ENCODE measurements around the gene ATG4C. TPM values are rescaled to one million over a fixed set of nuclear protein-coding genes. Genes with fewer than 3 reads are reported as not detected.

Gene ATG4C
- total and polyA plus RNA-seq, 12 donors = 2.1 to 16.1 (median 8.4) TPM

DNA sequence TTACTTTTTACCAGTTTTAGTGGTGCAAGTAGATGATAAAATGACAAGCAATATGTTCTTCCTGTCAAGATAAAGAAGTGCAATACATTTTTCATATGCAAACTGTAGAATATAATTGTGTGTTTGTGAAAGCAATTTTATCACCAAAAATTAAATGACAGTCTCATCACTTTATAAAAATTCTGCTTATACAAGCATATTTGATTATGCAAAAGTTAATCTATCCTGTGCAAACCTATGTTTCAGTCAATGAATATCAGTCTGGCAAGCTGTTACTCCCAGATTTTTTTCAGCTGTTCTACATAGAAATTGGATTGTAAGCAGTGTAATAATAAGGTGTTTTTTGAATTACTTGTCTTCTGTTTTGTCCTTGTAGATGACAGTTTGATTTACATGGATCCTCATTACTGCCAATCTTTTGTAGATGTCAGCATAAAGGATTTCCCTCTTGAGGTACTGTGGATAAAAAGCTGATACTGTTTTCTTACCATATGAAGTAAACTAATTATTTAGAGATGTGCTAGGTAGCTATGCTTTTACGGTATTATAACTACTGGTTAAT lies 50.5 kb downstream of the ATG4C start:
- intact Hi-C loops (cut with DNase I) = no loop called here
- Histone ChIP-seq H3K4me3 (no peak overlapping the region), H3K27ac (no peak overlapping the region), H3K4me1 (replicated peaks in 1 of 2) (no peaks in the 10 kb centered on the region), H3K9me3 (replicated peaks in 1 of 3) (no peaks in the 10 kb centered on the region), H3K36me3 (replicated peaks in 1 of 2) (no peaks in the 10 kb centered on the region), H3K27me3 (no peaks in the 10 kb centered on the region)
- WGBS, 4 donors = 84 to 96% (median 92%) methylated on average over 1 of the region's 1 CpG
- TF ChIP-seq, protein P1, sequence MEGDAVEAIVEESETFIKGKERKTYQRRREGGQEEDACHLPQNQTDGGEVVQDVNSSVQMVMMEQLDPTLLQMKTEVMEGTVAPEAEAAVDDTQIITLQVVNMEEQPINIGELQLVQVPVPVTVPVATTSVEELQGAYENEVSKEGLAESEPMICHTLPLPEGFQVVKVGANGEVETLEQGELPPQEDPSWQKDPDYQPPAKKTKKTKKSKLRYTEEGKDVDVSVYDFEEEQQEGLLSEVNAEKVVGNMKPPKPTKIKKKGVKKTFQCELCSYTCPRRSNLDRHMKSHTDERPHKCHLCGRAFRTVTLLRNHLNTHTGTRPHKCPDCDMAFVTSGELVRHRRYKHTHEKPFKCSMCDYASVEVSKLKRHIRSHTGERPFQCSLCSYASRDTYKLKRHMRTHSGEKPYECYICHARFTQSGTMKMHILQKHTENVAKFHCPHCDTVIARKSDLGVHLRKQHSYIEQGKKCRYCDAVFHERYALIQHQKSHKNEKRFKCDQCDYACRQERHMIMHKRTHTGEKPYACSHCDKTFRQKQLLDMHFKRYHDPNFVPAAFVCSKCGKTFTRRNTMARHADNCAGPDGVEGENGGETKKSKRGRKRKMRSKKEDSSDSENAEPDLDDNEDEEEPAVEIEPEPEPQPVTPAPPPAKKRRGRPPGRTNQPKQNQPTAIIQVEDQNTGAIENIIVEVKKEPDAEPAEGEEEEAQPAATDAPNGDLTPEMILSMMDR (IDR thresholded peaks at IDR 0.05) = no peak
- TF ChIP-seq POLR2A (IDR thresholded peaks at IDR 0.05) = no peak
- DNase-seq = no peak

DNA sequence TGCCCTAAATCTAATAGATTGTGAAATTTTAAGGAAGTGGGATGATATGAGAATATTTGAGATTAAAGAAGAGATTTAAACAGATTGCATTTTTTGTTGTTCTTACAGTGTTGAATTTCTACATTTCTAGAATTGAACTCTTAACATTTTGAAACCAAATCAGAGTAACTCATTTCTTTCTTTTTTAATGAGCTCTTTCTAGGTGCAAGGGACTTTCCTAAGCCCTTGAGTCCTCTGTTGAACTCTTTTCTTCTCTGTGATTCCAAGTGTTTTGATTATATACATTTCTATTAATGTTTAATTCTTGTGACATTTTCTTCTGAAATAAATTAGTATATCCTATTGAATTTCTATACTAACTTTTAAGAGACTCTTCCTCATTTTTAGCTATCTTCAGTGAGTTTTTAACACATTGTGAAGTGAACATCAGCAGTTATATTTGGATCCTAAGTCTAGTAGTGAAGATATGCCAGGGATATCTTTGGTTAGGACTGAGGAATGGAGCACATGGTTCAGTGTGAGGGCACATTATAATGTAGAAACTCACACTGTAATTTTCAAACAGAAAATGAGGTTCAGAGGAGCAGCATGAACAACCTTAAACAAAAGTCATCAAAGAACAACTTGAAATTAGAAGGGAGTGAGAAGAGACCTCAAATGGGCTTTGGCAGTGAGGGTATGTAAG lies 53.1 kb downstream of the ATG4C start:
- H3K27me3 ChIP-seq = no peaks in the 10 kb centered on the region
- H3K4me1 ChIP-seq (replicated peaks in 1 of 2) = no peaks in the 10 kb centered on the region
- H3K4me3 ChIP-seq = no peak overlapping the region
- DNase-seq = no peak
- no peak overlapping the region for H3K27ac ChIP-seq
- no peak for TF ChIP-seq POLR2A (IDR thresholded peaks at IDR 0.05)
- TF ChIP-seq, protein P1 (IDR thresholded peaks at IDR 0.05) = no peak
- H3K36me3 ChIP-seq (replicated peaks in 1 of 2) = no peaks in the 10 kb centered on the region
- intact Hi-C loops (cut with DNase I) = no loop called here
- H3K9me3 ChIP-seq (replicated peaks in 1 of 3) = no peaks in the 10 kb centered on the region

DNA sequence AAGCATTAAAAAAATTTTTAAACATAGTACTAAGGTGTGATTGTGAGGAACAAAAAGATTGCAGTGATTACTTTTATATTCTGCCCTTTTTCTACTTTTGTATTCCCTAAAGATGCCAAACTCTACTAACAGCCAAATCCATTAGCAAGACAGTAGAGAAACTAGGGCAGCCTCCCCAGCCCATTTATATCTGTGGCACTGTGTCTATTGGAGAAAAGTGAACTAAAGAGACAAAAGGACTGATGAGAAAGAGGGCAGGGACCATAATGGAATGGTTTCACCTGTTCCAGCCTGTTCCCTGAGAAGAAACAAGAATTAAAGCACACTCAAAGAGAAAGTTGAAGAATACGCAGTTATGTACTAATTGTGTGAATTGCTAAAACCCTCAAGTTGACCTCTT lies 56.6 kb downstream of the ATG4C start:
- peaks cover 0 to 3% (median 0%) of the 10 kb centered on the region in 3 donors for H3K9me3 ChIP-seq (replicated peaks in 1 of 3)
- no peaks in the 10 kb centered on the region for H3K27me3 ChIP-seq
- H3K27ac ChIP-seq = no peak overlapping the region
- H3K4me1 ChIP-seq (replicated peaks in 1 of 2) = no peaks in the 10 kb centered on the region
- no peaks in the 10 kb centered on the region for H3K36me3 ChIP-seq (replicated peaks in 1 of 2)
- 92 to 98% (median 95%) methylated on average over 1 of the region's 1 CpG for WGBS, 4 donors
- H3K4me3 ChIP-seq = no peak overlapping the region
- DNase-seq = no peak
- intact Hi-C loops (cut with DNase I) = no loop called here
- no peak for TF ChIP-seq POLR2A (IDR thresholded peaks at IDR 0.05)
- TF ChIP-seq, protein P1 (IDR thresholded peaks at IDR 0.05) = no peak

DNA sequence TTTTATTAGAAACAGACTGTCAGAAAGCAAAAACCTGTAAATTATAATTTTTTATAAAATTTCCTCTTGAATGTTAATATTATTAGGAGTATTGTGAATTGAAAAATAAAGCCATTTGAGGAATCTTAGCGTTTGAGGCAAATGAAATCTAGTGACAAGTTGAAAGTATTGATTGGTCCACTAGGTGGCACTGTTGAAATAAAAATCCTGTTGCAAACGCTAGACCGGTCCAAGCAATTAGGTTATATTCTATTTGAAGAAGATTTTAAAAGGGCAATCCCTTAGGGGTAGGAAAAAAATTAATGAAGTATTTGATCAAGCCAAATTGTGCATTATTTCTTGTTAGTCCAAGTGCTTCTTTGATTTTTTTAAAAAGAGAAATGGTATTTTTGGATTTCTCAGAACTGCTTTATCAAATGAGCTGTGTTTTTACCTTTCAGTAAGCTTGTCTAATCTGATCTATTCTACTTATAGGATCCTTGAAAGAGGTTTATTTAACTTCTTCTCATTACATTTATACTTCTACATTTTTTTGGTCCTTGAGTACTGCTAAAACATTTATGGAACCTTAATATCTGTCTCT lies 57.7 kb downstream of the ATG4C start:
- TF ChIP-seq POLR2A (IDR thresholded peaks at IDR 0.05) = no peak
- TF ChIP-seq, protein P1 (IDR thresholded peaks at IDR 0.05) = peak; percentile 52 to 76 (median 56)
- Histone ChIP-seq H3K4me3 (no peak overlapping the region), H3K27me3 (no peaks in the 10 kb centered on the region), H3K27ac (no peak overlapping the region), H3K4me1 (replicated peaks in 1 of 2) (no peaks in the 10 kb centered on the region), H3K9me3 (replicated peaks in 1 of 3) (peaks cover 0 to 3% (median 0%) of the 10 kb centered on the region in 3 donors), H3K36me3 (replicated peaks in 1 of 2) (no peaks in the 10 kb centered on the region)
- intact Hi-C loops (cut with DNase I) = no loop called here
- 3 to 4% (median 4%) methylated on average over 3 of the region's 3 CpGs for WGBS, 4 donors
- DNase-seq = peak in 3 of 7 donors; percentile 6 to 35 (median 8)

Measured in adrenal gland (tissue), 12 donors.